ENCODE data around the gene CLDN15. TPM values are rescaled to one million over a fixed set of nuclear protein-coding genes. Genes with fewer than 3 reads are reported as not detected.

The CLDN15 gene
- total RNA-seq, 4 donors from 2014 or later, result 6.7 to 19.8 (median 12.5) TPM

DNA sequence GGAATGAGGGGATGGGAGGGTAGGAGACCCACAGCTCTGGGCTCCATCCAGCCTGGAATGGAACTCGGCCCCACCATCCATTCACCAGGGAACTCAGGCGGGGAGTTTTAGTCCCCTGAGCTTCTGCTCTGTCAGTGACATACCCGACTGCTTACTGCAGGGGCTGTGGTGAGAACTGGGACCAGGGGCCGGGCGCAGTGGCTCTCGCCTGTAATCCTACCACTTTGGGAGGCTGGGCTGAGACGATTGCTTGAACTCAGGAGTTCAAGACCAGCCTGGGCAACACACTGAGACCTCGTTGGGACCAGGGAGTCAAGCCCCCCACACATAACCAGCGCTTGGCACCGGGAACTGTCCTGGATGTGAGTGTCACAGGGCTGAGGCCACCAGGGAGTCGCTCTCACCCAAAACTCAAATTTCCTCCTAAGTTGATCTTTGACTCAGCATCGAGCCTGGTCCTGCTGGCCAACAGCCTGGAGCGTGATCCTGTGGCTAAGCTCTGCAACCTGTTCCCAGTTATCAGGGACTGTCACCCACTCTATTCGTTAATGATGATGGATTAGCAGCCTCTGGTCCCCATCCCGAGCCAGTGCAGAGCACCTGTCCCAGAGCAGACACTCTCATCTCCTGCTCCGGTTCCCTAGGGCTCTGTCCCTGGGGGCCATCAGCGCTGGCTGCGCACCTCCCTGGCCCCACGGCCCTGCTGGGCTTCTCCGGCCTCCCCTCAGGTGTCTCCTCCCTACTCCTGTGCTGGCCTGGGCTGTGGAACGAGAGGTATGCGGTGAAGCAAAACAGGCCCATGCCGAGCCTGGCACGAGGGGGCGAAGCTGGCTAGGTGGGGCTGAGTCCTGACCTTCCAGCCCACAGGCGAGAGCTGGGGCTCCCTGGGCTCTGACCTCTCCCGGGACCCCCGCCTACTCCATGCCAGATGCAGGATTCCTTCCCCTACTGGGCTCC, 902 bp upstream of the CLDN15 start:
- H3K36me3 ChIP-seq, result peaks cover 44% of the 10 kb centered on the region
- no peak for DNase-seq (ENCODE audit: low spot score in 2 of 2)
- H3K27me3 ChIP-seq, result no peaks in the 10 kb centered on the region
- no peaks in the 10 kb centered on the region for H3K9me3 ChIP-seq
- H3K4me3 ChIP-seq, result peak overlapping the region; percentile 35
- peaks cover 42% of the 10 kb centered on the region for H3K4me1 ChIP-seq
- TF ChIP-seq EP300 (IDR thresholded peaks at IDR 0.05), result no peak
- peak overlapping the region; percentile 83 for H3K27ac ChIP-seq
- 77% methylated on average over 10 of the region's 28 CpGs for WGBS

DNA sequence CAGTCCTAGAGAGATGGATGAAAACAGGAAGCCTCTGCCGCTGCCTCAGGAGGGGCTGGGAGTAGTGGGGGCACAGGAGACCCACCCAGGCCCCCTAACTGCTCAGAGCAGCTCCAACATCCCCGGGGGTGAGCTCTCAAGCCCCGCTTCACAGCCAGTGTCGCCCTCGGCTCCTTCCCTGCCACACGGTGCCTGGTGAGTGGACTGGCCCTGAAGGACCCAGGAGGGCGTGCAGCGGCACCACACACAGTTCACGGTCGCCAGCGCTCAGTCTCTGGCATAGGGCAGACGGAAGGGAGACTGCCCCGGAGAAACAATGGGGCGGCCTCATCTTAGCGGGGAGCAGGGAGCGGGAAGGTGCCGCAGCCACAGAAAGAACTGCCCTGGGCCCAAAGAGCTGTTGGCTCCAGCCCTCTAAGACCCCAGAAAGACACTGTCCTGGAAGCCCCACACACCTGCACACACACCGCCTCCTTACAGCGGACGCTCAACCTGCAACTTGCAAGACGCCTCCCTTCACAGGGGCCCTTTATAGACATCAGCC, 1.2 kb downstream of the CLDN15 start:
- no peak overlapping the region for H3K4me3 ChIP-seq
- no peak overlapping the region for H3K27ac ChIP-seq
- no peak for DNase-seq (ENCODE audit: low spot score in 2 of 2)
- H3K36me3 ChIP-seq, result peaks cover 44% of the 10 kb centered on the region
- 93% methylated on average over 3 of the region's 21 CpGs for WGBS
- no peaks in the 10 kb centered on the region for H3K27me3 ChIP-seq
- H3K4me1 ChIP-seq, result peaks cover 41% of the 10 kb centered on the region
- H3K9me3 ChIP-seq, result no peaks in the 10 kb centered on the region
- no peak for TF ChIP-seq POLR2A (IDR thresholded peaks at IDR 0.05)
- TF ChIP-seq, protein P1, sequence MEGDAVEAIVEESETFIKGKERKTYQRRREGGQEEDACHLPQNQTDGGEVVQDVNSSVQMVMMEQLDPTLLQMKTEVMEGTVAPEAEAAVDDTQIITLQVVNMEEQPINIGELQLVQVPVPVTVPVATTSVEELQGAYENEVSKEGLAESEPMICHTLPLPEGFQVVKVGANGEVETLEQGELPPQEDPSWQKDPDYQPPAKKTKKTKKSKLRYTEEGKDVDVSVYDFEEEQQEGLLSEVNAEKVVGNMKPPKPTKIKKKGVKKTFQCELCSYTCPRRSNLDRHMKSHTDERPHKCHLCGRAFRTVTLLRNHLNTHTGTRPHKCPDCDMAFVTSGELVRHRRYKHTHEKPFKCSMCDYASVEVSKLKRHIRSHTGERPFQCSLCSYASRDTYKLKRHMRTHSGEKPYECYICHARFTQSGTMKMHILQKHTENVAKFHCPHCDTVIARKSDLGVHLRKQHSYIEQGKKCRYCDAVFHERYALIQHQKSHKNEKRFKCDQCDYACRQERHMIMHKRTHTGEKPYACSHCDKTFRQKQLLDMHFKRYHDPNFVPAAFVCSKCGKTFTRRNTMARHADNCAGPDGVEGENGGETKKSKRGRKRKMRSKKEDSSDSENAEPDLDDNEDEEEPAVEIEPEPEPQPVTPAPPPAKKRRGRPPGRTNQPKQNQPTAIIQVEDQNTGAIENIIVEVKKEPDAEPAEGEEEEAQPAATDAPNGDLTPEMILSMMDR (IDR thresholded peaks at IDR 0.05), result no peak
- no peak for TF ChIP-seq POLR2AphosphoS5 (IDR thresholded peaks at IDR 0.05)
- no peak for TF ChIP-seq EP300 (IDR thresholded peaks at IDR 0.05)

DNA sequence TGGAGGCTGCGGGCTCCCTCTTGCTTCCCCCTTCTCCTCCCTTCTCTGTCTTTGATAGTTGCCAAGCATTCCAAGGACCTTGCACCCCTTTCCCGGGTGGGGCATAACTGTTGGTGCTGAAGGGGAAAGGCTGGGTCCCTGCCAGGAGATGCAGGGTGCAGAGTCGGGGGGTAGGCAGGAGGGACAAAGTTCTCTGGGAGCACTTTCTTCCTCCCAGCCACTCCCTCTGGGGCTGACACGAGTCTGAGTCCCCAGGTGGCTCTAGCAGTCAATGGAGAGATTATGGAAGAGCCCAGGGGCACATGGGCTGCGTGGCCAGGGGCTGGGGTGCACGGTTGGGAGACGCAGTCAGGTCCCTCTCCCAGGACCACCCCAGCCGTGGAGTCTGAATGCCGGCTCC, 2.1 kb downstream of the CLDN15 start:
- WGBS, result 60% methylated on average over 2 of the region's 9 CpGs
- no peak for TF ChIP-seq POLR2A (IDR thresholded peaks at IDR 0.05)
- no peak for TF ChIP-seq POLR2AphosphoS5 (IDR thresholded peaks at IDR 0.05)
- DNase-seq (ENCODE audit: low spot score in 2 of 2), result no peak
- H3K9me3 ChIP-seq, result no peaks in the 10 kb centered on the region
- peaks cover 33% of the 10 kb centered on the region for H3K4me1 ChIP-seq
- H3K27ac ChIP-seq, result no peak overlapping the region
- peaks cover 40% of the 10 kb centered on the region for H3K36me3 ChIP-seq
- no peak overlapping the region for H3K4me3 ChIP-seq
- H3K27me3 ChIP-seq, result no peaks in the 10 kb centered on the region

DNA sequence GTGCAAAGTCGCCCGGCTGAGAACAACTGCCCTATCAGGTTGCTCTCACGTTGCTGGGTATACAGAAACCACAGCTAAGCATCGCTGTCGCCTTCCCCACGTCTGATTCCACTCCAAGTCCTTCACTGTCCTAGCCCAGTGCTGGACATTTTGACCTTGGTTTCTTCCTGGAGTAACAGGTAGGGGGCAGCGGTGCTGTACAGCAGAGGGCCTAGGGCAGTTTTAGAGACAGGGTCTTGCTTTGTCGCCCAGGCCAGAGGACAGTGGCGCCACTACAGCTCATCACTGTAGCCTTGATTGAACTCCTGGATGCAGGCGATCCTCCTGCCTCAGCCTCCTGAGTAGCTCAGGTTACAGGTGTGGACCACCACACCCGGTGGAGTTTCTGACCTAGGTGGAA, 2.6 kb downstream of the CLDN15 start:
- TF ChIP-seq EP300 (IDR thresholded peaks at IDR 0.05) (no peak), POLR2A (IDR thresholded peaks at IDR 0.05) (no peak), POLR2AphosphoS5 (IDR thresholded peaks at IDR 0.05) (no peak)
- TF ChIP-seq, protein P1 (IDR thresholded peaks at IDR 0.05), result no peak
- no peak overlapping the region for H3K4me3 ChIP-seq
- H3K4me1 ChIP-seq, result peaks cover 30% of the 10 kb centered on the region
- no peak for DNase-seq (ENCODE audit: low spot score in 2 of 2)
- peaks cover 35% of the 10 kb centered on the region for H3K36me3 ChIP-seq
- no peak overlapping the region for H3K27ac ChIP-seq
- no peaks in the 10 kb centered on the region for H3K27me3 ChIP-seq
- WGBS, result 81% methylated on average over 10 of the region's 11 CpGs
- no peaks in the 10 kb centered on the region for H3K9me3 ChIP-seq

DNA sequence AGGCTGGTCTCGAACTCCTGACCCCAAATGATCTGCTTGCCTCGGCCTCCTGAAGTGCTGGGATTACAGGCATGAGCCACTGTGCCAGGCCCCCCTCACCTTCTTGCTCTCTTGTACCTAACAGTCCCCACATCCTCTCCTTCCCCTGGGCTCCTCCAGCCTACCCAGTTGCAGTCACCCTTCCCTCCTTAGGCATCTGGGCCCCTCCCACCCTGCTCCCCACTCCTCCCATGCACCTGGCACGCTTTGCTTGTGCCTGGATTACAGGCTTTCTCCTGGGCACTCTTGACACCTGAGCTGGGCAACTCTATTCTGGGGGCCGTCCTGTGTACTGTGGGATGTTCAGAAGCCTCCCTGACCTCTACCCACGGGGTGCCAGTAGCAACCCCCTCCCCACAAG, 3.0 kb downstream of the CLDN15 start:
- Histone ChIP-seq H3K4me1 (peaks cover 30% of the 10 kb centered on the region), H3K9me3 (no peaks in the 10 kb centered on the region), H3K36me3 (peaks cover 31% of the 10 kb centered on the region), H3K27ac (no peak overlapping the region), H3K4me3 (no peak overlapping the region), H3K27me3 (no peaks in the 10 kb centered on the region)
- TF ChIP-seq, protein P1 (IDR thresholded peaks at IDR 0.05), result no peak
- DNase-seq (ENCODE audit: low spot score in 2 of 2), result no peak
- 79% methylated on average over 5 of the region's 5 CpGs for WGBS

DNA sequence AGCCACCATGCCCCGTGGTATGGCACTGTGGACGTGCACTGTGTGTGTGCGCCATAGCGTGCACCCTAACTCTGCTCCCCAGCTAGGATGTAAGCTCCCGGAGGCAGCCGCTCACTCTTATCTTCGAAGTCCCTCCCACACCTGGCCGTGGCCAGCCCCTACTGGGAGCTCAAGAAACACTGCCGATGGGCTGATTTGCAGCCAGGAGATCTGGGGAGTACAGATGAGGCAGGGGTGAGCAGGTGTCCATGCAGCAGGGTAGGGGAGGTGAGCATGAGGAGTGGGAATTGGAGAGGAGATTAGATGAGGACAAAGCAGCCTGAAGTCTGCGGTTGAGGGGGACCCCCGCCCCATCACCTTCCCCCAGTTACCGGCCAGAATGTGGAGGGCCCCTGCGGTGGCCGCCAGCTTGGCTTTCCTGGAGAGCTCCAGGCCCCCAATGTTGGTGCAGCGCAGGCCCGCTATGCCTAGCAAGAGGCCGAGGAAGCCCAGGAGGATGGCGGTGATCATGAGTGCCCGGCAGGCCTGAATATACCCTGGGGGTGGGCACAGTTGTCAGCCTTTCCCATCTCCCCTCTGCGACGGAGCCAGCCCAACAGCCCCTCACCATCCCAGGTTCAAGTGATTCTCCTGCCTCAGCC, 3.6 kb downstream of the CLDN15 start:
- peaks cover 30% of the 10 kb centered on the region for H3K4me1 ChIP-seq
- no peak overlapping the region for H3K4me3 ChIP-seq
- WGBS, result 87% methylated on average over 10 of the region's 21 CpGs
- no peak for DNase-seq (ENCODE audit: low spot score in 2 of 2)
- H3K36me3 ChIP-seq, result peaks cover 28% of the 10 kb centered on the region
- H3K27me3 ChIP-seq, result no peaks in the 10 kb centered on the region
- no peak overlapping the region for H3K27ac ChIP-seq
- TF ChIP-seq EP300 (IDR thresholded peaks at IDR 0.05) (no peak), POLR2AphosphoS5 (IDR thresholded peaks at IDR 0.05) (no peak), POLR2A (IDR thresholded peaks at IDR 0.05) (no peak)
- TF ChIP-seq, protein P1 (IDR thresholded peaks at IDR 0.05), result no peak
- H3K9me3 ChIP-seq, result no peaks in the 10 kb centered on the region

Measured in suprapubic skin (tissue), 4 donors.